B cell (primary cell): ENCODE results near the gene TNFRSF6B. TPM values are rescaled to one million over a fixed set of nuclear protein-coding genes. Genes with fewer than 3 reads are reported as not detected.

Experiments used
- ATAC-seq: fragments of 200-7000 bp; cut with Tn5 transposase; one replicate; pipeline ENCODE4 v1.10.0; 2021; ENCODE audit warnings: low read depth, mild to moderate bottlenecking, moderate number of reproducible peaks, moderate library complexity
- CTCF ChIA-PET: fragments of 350-600 bp; sonication (Branson Sonifier 250); formaldehyde crosslinking; loops from one replicate; lab custom pipeline; 2021; ENCODE audit warnings: antibody characterized with exemption, inconsistent platforms; lab: Charles Lee
- POLR2A ChIA-PET: fragments of 350-600 bp; sonication (Branson Sonifier 250); formaldehyde crosslinking; loops from one replicate; lab custom pipeline; 2021; ENCODE audit warnings: antibody characterized with exemption; lab: Charles Lee
- DNase-seq: peaks from one replicate; pipeline ENCODE4 v3.0.0; 2013
- H2AFZ ChIP-seq: 2 replicates; pipeline ENCODE4 v1.6.1; 2012; ENCODE audit warnings: mild to moderate bottlenecking, low read depth, low read length; ENCODE audit not compliant: insufficient read depth, poor library complexity, severe bottlenecking
- H3K27ac ChIP-seq, 2 donors: 1 replicate in 1 of 2; 2 replicates in 1 of 2; pipeline ENCODE4 v1.5.1; 2012 to 2013; ENCODE audit warnings: low read length in 2 of 2, mild to moderate bottlenecking in 2 of 2, moderate library complexity in 1 of 2
- H3K27me3 ChIP-seq, 4 experiments: fragments of 200-600 bp in 1 of 4; sonication (generic) in 1 of 4; replicated peaks in 1 of 4; 1 replicate in 2 of 4; 2 replicates in 2 of 4; pipeline versions ENCODE4 v1.6.1 to v1.7.0; 2013 to 2016; ENCODE audit warnings: low read length in 3 of 4, mild to moderate bottlenecking in 2 of 4, mixed read lengths in 1 of 4, moderate library complexity in 1 of 4; ENCODE audit not compliant: insufficient read depth in 4 of 4, control insufficient read depth in 3 of 4; ENCODE audit errors: control extremely low read depth in 1 of 4
- H3K36me3 ChIP-seq, 2 experiments: replicated peaks in 1 of 2; 1 replicate in 1 of 2; 2 replicates in 1 of 2; pipeline versions ENCODE4 v1.6.1 to v1.7.1; 2013; ENCODE audit warnings: low read length in 1 of 2; ENCODE audit not compliant: insufficient read depth in 2 of 2, control insufficient read depth in 1 of 2; ENCODE audit errors: control extremely low read depth in 1 of 2, extremely low read depth in 1 of 2
- H3K4me1 ChIP-seq, 2 donors: fragments of 200-600 bp in 1 of 2; sonication (generic) in 1 of 2; 1 replicate in 1 of 2; 2 replicates in 1 of 2; pipeline versions ENCODE4 v1.5.1 to v1.6.1; 2013 to 2017; ENCODE audit warnings: low read length in 2 of 2; ENCODE audit not compliant: control insufficient read depth in 2 of 2, insufficient read depth in 2 of 2
- H3K4me2 ChIP-seq: replicated peaks from 2 replicates; pipeline ENCODE3; 2012; ENCODE audit warnings: mild to moderate bottlenecking, low read depth, low read length; ENCODE audit not compliant: poor library complexity, severe bottlenecking
- H3K4me3 ChIP-seq, 5 experiments: fragments of 200-600 bp in 1 of 5; sonication (generic) in 1 of 5; 1 replicate in 3 of 5; 2 replicates in 2 of 5; pipeline versions ENCODE4 v1.5.1 to v1.7.0; 2011 to 2016; ENCODE audit warnings: low read length in 4 of 5, mild to moderate bottlenecking in 4 of 5, low read depth in 2 of 5, control low read depth in 1 of 5, moderate library complexity in 1 of 5; ENCODE audit not compliant: insufficient read depth in 1 of 5; ENCODE audit errors: control extremely low read depth in 1 of 5, extremely low read depth in 1 of 5
- H3K79me2 ChIP-seq: fragments of 200-600 bp; sonication (generic); one replicate; pipeline ENCODE4 v1.6.0; 2016; ENCODE audit warnings: low read length; ENCODE audit not compliant: control insufficient read depth, insufficient read depth
- H3K9ac ChIP-seq: fragments of 200-600 bp; sonication (generic); 2 replicates; pipeline ENCODE4 v1.6.1; 2017; ENCODE audit warnings: mild to moderate bottlenecking, low read length, moderate library complexity
- H3K9me3 ChIP-seq, 3 donors: one replicate each; pipeline versions ENCODE4 v1.6.1 to v1.7.1; 2013; ENCODE audit warnings: low read length in 2 of 3; ENCODE audit not compliant: control insufficient read depth in 2 of 3, insufficient read depth in 1 of 3; ENCODE audit errors: control extremely low read depth in 1 of 3
- H4K20me1 ChIP-seq: 2 replicates; pipeline ENCODE4 v1.6.0; 2012; ENCODE audit warnings: mild to moderate bottlenecking, low read length; ENCODE audit not compliant: insufficient read depth, control insufficient read depth, poor library complexity, severe bottlenecking
- H3K27ac Mint-ChIP-seq: one replicate; pipeline ENCODE4 v1.8.0; 2021; ENCODE audit warnings: mixed read lengths
- H3K27me3 Mint-ChIP-seq: one replicate; pipeline ENCODE4 v1.8.0; 2021; ENCODE audit warnings: mixed read lengths
- H3K4me1 Mint-ChIP-seq: one replicate; pipeline ENCODE4 v1.8.0; 2021; ENCODE audit warnings: mixed read lengths
- H3K4me3 Mint-ChIP-seq: one replicate; pipeline ENCODE4 v1.8.0; 2021; ENCODE audit warnings: mixed read lengths
- H3K9me3 Mint-ChIP-seq: one replicate; pipeline ENCODE4 v1.8.0; 2022; ENCODE audit warnings: mixed read lengths; ENCODE audit not compliant: insufficient read depth
- EZH2 ChIP-seq: IDR thresholded peaks from 2 replicates; pipeline ENCODE4 v1.6.1; 2012; ENCODE audit warnings: borderline replicate concordance, low read depth, mild to moderate bottlenecking, moderate library complexity, low read length; ENCODE audit not compliant: insufficient read depth, poor library complexity, severe bottlenecking
- WGBS: methylation state at CpG from one replicate; pipeline ENCODE4 v1.1.5; 2013; ENCODE audit warnings: missing lambda C conversion rate; ENCODE audit not compliant: insufficient coverage; 5-methylcytosine and 5-hydroxymethylcytosine counted together
- intact Hi-C: fragments of 100-400 bp; cut with micrococcal nuclease; formaldehyde crosslinking; loops from one replicate; pipeline ENCODE4 v1.10.0; 2022
- polyA plus RNA-seq: library from polyadenylated mRNA; depleted of rRNA; stranded (reverse); fragments of >200 nt; gene quantifications from 2 replicates; pipeline ENCODE4 v1.2.3, GENCODE V29; 2012
- total RNA-seq, 2 donors: library from RNA; stranded (reverse); fragments of 120-200 nt in 1 of 2; gene quantifications; 1 replicate in 1 of 2; 2 replicates in 1 of 2; pipeline versions ENCODE4 v1.2.3 to v1.2.4, GENCODE V29; 2013 to 2022
- TF ChIP-seq, protein P1 (sequence below): fragments of 200-600 bp; IDR thresholded peaks from one replicate; pipeline ENCODE4 v1.8.0; 2022; ENCODE audit warnings: antibody characterized with exemption, mild to moderate bottlenecking

Gene TNFRSF6B
- total and polyA plus RNA-seq, 2 donors (not counting 1 experiment from before 2014, with no cell fraction given): 6.7 TPM; not detected in 1

DNA sequence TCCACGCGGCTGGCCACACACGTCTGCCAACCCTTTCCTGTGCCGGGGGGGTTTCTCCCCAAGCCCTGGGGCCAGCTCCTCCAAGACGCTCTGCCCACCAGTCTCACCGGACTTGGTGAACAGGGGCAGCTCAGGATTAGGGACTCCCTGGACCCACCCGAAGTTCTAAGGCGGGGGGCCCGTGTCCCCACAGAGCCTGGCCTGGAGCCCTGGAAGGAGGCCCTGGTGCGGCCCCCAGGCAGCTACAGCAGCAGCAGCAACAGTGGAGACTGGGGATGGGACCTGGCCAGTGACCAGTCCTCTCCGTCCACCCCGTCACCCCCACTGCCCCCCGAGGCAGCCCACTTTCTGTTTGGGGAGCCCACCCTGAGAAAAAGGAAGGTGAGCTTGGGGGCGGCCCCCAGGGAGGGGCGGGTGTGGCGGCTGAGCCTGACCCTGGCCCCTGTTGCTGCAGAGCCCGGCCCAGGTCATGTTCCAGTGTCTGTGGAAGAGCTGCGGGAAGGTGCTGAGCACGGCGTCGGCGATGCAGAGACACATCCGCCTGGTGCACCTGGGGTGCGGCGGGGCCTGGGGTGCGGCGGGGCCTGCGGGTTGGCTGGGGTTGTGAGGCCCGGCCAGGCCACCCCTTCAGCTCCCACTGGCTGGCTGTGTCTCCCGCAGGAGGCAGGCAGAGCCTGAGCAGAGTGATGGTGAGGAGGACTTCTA lies 45.4 kb downstream of the TNFRSF6B start:
- 96% methylated on average over 29 of the region's 30 CpGs for WGBS
- Histone ChIP-seq H2AFZ (no peak overlapping the region), H3K9ac (no peak overlapping the region), H3K36me3 (peaks cover 0 to 4% of the 10 kb centered on the region in 2 experiments), H3K4me2 (no peak overlapping the region), H3K4me3 (no peak overlapping the region), H3K9me3 (no peaks in the 10 kb centered on the region), H3K27ac (no peak overlapping the region), H4K20me1 (peaks cover 14% of the 10 kb centered on the region), H3K27me3 (no peaks in the 10 kb centered on the region), H3K79me2 (no peaks in the 10 kb centered on the region), H3K4me1 (peaks cover 23 to 31% of the 10 kb centered on the region in 2 donors)
- Mint-ChIP-seq H3K4me3 (peak overlapping the region; percentile 49), H3K9me3 (no peaks in the 10 kb centered on the region), H3K27ac (no peak overlapping the region), H3K4me1 (peaks cover 4% of the 10 kb centered on the region), H3K27me3 (no peaks in the 10 kb centered on the region)
- TF ChIP-seq, protein P1, sequence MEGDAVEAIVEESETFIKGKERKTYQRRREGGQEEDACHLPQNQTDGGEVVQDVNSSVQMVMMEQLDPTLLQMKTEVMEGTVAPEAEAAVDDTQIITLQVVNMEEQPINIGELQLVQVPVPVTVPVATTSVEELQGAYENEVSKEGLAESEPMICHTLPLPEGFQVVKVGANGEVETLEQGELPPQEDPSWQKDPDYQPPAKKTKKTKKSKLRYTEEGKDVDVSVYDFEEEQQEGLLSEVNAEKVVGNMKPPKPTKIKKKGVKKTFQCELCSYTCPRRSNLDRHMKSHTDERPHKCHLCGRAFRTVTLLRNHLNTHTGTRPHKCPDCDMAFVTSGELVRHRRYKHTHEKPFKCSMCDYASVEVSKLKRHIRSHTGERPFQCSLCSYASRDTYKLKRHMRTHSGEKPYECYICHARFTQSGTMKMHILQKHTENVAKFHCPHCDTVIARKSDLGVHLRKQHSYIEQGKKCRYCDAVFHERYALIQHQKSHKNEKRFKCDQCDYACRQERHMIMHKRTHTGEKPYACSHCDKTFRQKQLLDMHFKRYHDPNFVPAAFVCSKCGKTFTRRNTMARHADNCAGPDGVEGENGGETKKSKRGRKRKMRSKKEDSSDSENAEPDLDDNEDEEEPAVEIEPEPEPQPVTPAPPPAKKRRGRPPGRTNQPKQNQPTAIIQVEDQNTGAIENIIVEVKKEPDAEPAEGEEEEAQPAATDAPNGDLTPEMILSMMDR: no peak
- TF ChIP-seq EZH2: no peak
- DNase-seq (no peak), ATAC-seq (no peak)
- ChIA-PET POLR2A (interaction anchor here (0.9 kb wide), 1 partner anchor 39 kb away, joined by 3 read pairs; no protein-coding TSS in a partner anchor), CTCF (no interaction called here)
- intact Hi-C loops: no loop called here

DNA sequence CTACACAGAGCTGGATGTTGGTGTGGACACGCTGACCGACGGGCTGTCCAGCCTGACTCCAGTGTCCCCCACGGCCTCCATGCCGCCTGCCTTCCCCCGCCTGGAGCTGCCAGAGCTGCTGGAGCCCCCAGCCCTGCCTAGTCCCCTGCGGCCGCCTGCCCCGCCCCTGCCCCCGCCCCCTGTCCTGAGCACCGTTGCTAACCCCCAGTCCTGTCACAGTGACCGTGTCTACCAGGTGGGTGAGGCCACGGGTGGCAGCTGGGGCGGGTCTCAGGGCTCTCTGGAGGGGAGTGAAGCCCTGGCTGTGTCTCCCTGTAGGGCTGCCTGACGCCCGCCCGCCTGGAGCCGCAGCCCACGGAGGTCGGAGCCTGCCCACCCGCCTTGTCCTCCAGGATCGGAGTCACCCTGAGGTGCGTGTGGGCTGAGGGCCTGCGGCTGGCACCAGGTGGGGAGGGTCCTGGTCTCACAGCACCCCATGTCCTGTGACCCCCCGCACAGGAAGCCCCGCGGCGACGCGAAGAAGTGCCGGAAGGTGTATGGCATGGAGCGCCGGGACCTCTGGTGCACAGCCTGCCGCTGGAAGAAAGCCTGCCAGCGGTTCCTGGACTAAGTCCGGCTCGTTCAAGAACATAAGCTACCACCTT lies 46.1 kb downstream of the TNFRSF6B start:
- Histone ChIP-seq H3K9ac (no peak overlapping the region), H2AFZ (no peak overlapping the region), H3K79me2 (no peaks in the 10 kb centered on the region), H3K36me3 (peaks cover 0 to 4% of the 10 kb centered on the region in 2 experiments), H3K27ac (no peak overlapping the region), H3K9me3 (no peaks in the 10 kb centered on the region), H3K4me3 (no peak overlapping the region), H3K4me2 (no peak overlapping the region), H3K27me3 (no peaks in the 10 kb centered on the region), H4K20me1 (peaks cover 10% of the 10 kb centered on the region), H3K4me1 (peaks cover 18 to 24% of the 10 kb centered on the region in 2 donors)
- ATAC-seq (no peak), DNase-seq (no peak)
- intact Hi-C loops: no loop called here
- ChIA-PET CTCF (interaction anchor here (0.7 kb wide), 1 partner anchor 332 kb away, joined by 3 read pairs; no protein-coding TSS in a partner anchor), POLR2A (no interaction called here)
- Mint-ChIP-seq H3K9me3 (no peaks in the 10 kb centered on the region), H3K27me3 (no peaks in the 10 kb centered on the region), H3K27ac (no peak overlapping the region), H3K4me3 (no peak overlapping the region), H3K4me1 (no peaks in the 10 kb centered on the region)
- 96% methylated on average over 34 of the region's 37 CpGs for WGBS
- TF ChIP-seq EZH2: no peak
- TF ChIP-seq, protein P1: no peak
